SH-SY5Y (cell line): ENCODE measurements around the gene CD82.

Experiments used
- GATA2 ChIP-seq: IDR thresholded peaks from 2 replicates; pipeline ENCODE4 v1.6.1; 2011; ENCODE audit warnings: mild to moderate bottlenecking, low read depth, low read length
- GATA3 ChIP-seq: IDR thresholded peaks from 2 replicates; pipeline ENCODE4 v1.6.1; 2011; ENCODE audit warnings: low read depth, mild to moderate bottlenecking, low read length, moderate library complexity

DNA sequence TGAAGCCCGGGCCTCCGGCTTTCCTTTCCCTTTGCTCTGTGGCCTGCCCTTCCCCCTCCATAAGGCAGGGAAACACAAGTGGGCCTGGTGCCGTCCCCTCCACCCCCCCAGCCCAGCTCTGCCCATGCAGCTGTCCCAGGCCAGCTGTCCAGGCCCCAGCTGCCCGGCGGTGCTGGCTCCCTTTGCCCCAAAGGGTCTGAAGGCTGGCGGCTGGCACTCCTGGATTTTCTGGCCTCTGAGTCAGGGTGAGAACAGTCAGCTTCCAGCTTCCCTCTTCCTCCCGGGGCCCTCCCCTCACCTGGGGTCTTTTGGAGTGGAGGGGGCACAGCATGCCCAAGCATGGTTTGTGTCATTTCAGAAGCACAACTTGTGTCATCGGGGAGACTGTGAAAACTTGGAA lies 27.8 kb downstream of the CD82 start:
- TF ChIP-seq GATA2 = no peak
- no peak for TF ChIP-seq GATA3
